H1 (cell line): ENCODE results near the gene SLC27A4. TPM values are rescaled to one million over a fixed set of nuclear protein-coding genes. Genes with fewer than 3 reads are reported as not detected.

Experiments
- GABPA ChIP-seq: IDR thresholded peaks from 2 replicates; pipeline ENCODE4 v1.6.1; 2011; ENCODE audit warnings: mild to moderate bottlenecking, low read length, moderate library complexity, borderline replicate concordance; ENCODE audit not compliant: insufficient read depth
- HDAC2 ChIP-seq, 2 experiments: fragments of 300-600 bp in 1 of 2; sonication (generic) in 1 of 2; IDR thresholded peaks; 2 replicates each; pipeline ENCODE4 v1.6.1; 2011 to 2012; ENCODE audit warnings: low read depth in 2 of 2, low read length in 2 of 2, mild to moderate bottlenecking in 2 of 2, moderate library complexity in 2 of 2, borderline replicate concordance in 1 of 2, inconsistent platforms in 1 of 2
- RBBP5 ChIP-seq: IDR thresholded peaks from 2 replicates; pipeline ENCODE4 v1.7.1; 2012; ENCODE audit warnings: low read depth, mild to moderate bottlenecking, inconsistent platforms, low read length, moderate library complexity, borderline replicate concordance
- polyA plus RNA-seq, 7 experiments: library from polyadenylated mRNA; depleted of rRNA in 3 of 7; stranded (reverse) in 5 of 7; unstranded in 2 of 7; fragments of >200 nt in 5 of 7; fragments of 200-250 nt in 2 of 7; gene quantifications; 1 replicate in 5 of 7; 2 replicates in 1 of 7; 4 replicates in 1 of 7; pipeline versions ENCODE4 v1.2.1 to v1.2.3, GENCODE V29; 2011 to 2013; ENCODE audit warnings: missing spikeins in 2 of 7, mixed read lengths in 2 of 7
- total RNA-seq: library from RNA; stranded (reverse); fragmentation: NEBNext Ultra II Directional; extraction: Animal tissue kit (Norgen Biotek cat#: 25700); gene quantifications from 2 replicates; pipeline ENCODE4 v1.2.1, GENCODE V29; 2021
- TF ChIP-seq, protein P1 (sequence below): IDR thresholded peaks from 2 replicates; pipeline ENCODE4 v1.6.1; 2011; ENCODE audit warnings: low read depth, mild to moderate bottlenecking, low read length; ENCODE audit not compliant: insufficient read depth

The SLC27A4 gene
- total and polyA plus RNA-seq, 2 of the 8 experiments (the other 6 are each of a cell fraction or from before 2014, with no cell fraction given): 14.9 to 20.5 TPM

DNA sequence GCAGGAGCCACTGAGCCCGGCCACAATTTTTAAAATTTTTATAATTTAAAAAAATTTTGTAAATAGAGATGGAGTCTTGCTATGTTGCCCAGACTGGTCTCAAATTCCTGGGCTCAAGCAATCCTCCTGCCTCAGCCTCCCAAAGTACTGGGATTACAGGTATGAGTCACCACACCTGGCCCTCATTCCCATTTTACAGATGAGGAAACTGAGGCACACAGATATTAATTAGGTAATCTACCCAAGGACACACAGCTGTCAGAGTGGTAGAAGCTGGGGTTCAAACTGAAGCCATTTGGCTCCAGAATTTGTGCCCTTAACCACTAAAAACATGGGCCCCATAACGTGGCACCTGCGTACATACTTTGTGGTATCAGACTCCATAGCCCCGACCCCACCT, 25.6 kb upstream of the SLC27A4 start (continued):
- TF ChIP-seq GABPA (no peak), RBBP5 (no peak), HDAC2 (IDR thresholded peaks at IDR 0.05; ENCODE audit: borderline replicate concordance in 1 of 2, low read depth in 2 of 2, low read length in 2 of 2) (no peak)
- TF ChIP-seq, protein P1, sequence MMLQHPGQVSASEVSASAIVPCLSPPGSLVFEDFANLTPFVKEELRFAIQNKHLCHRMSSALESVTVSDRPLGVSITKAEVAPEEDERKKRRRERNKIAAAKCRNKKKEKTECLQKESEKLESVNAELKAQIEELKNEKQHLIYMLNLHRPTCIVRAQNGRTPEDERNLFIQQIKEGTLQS: no peak
